Upper lobe of right lung (tissue), 1 donor: ENCODE results near the gene ANKRD50. TPM values are rescaled to one million over a fixed set of nuclear protein-coding genes. Genes with fewer than 3 reads are reported as not detected.

Experiments
- ATAC-seq: fragments of 200-7000 bp; cut with Tn5 transposase; one replicate; pipeline ENCODE4 v1.9.1; 2020; ENCODE audit warnings: mild to moderate bottlenecking, moderate library complexity
- DNase-seq: peaks from one replicate; pipeline ENCODE4 v3.0.0-alpha.2; 2020
- H3K27ac ChIP-seq: fragments of 200-600 bp; one replicate; pipeline ENCODE4 v1.8.0; 2022
- H3K27me3 ChIP-seq: fragments of 200-600 bp; one replicate; pipeline ENCODE4 v1.8.0; 2022; ENCODE audit warnings: mild to moderate bottlenecking
- H3K36me3 ChIP-seq: fragments of 200-600 bp; one replicate; pipeline ENCODE4 v1.8.0; 2022
- H3K4me1 ChIP-seq: fragments of 200-600 bp; one replicate; pipeline ENCODE4 v1.8.0; 2022
- H3K4me3 ChIP-seq: fragments of 200-600 bp; one replicate; pipeline ENCODE4 v1.8.0; 2022; ENCODE audit warnings: mild to moderate bottlenecking
- H3K9me3 ChIP-seq: fragments of 200-600 bp; one replicate; pipeline ENCODE4 v1.8.0; 2022
- intact Hi-C: fragments of 100-400 bp; cut with DNase I; formaldehyde crosslinking; loops from one replicate; pipeline ENCODE4 v1.11.0; 2022
- total RNA-seq: library from RNA; stranded (reverse); fragmentation: NEBNext Ultra II Directional; extraction: Animal tissue kit (Norgen Biotek cat#: 25700); gene quantifications from one replicate; pipeline ENCODE4 v1.2.1, GENCODE V29; 2021
- TF ChIP-seq, protein P1 (sequence below): fragments of 200-600 bp; IDR thresholded peaks from one replicate; pipeline ENCODE4 v1.8.0; 2022; ENCODE audit warnings: antibody characterized with exemption
- donor health status: DM: no; HTN: yes; CAD: no; lungs with severe emphysema.

Gene ANKRD50
- total RNA-seq, 1 donor from 2014 or later = 25.9 TPM

- Histone ChIP-seq H3K27me3 (no peaks in the 10 kb centered on the region), H3K9me3 (no peaks in the 10 kb centered on the region), H3K4me3 (no peak overlapping the region), H3K27ac (no peak overlapping the region), H3K4me1 (no peaks in the 10 kb centered on the region), H3K36me3 (peaks cover 38% of the 10 kb centered on the region)
- TF ChIP-seq, protein P1, sequence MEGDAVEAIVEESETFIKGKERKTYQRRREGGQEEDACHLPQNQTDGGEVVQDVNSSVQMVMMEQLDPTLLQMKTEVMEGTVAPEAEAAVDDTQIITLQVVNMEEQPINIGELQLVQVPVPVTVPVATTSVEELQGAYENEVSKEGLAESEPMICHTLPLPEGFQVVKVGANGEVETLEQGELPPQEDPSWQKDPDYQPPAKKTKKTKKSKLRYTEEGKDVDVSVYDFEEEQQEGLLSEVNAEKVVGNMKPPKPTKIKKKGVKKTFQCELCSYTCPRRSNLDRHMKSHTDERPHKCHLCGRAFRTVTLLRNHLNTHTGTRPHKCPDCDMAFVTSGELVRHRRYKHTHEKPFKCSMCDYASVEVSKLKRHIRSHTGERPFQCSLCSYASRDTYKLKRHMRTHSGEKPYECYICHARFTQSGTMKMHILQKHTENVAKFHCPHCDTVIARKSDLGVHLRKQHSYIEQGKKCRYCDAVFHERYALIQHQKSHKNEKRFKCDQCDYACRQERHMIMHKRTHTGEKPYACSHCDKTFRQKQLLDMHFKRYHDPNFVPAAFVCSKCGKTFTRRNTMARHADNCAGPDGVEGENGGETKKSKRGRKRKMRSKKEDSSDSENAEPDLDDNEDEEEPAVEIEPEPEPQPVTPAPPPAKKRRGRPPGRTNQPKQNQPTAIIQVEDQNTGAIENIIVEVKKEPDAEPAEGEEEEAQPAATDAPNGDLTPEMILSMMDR = no peak
- intact Hi-C loops = no loop called here
- DNase-seq (no peak), ATAC-seq (no peak)
These were observed 46.0 kb downstream of the ANKRD50 start for GRCh38 chr4:124666496-124666895.

- H3K36me3 ChIP-seq = no peaks in the 10 kb centered on the region
- ATAC-seq = no peak
- no peak overlapping the region for H3K4me3 ChIP-seq
- no peaks in the 10 kb centered on the region for H3K27me3 ChIP-seq
- TF ChIP-seq, protein P1 = no peak
- DNase-seq = no peak
- H3K4me1 ChIP-seq = no peaks in the 10 kb centered on the region
- intact Hi-C loops = no loop called here
- H3K9me3 ChIP-seq = no peaks in the 10 kb centered on the region
- no peak overlapping the region for H3K27ac ChIP-seq
These were observed 53.7 kb downstream of the ANKRD50 start for GRCh38 chr4:124658795-124659194.

GRCh38 chr4:124650614-124651013 is 61.9 kb downstream of the ANKRD50 start:
- H3K4me1 ChIP-seq = no peaks in the 10 kb centered on the region
- ATAC-seq (no peak), DNase-seq (no peak)
- no peaks in the 10 kb centered on the region for H3K27me3 ChIP-seq
- no peak overlapping the region for H3K4me3 ChIP-seq
- TF ChIP-seq, protein P1 = no peak
- no peaks in the 10 kb centered on the region for H3K9me3 ChIP-seq
- H3K27ac ChIP-seq = no peak overlapping the region
- intact Hi-C loops = no loop called here
- H3K36me3 ChIP-seq = no peaks in the 10 kb centered on the region

- no peaks in the 10 kb centered on the region for H3K4me1 ChIP-seq
- no peaks in the 10 kb centered on the region for H3K9me3 ChIP-seq
- DNase-seq = no peak
- no peaks in the 10 kb centered on the region for H3K27me3 ChIP-seq
- intact Hi-C loops = no loop called here
- TF ChIP-seq, protein P1 = no peak
- H3K4me3 ChIP-seq = no peak overlapping the region
- H3K27ac ChIP-seq = no peak overlapping the region
- no peak for ATAC-seq
- no peaks in the 10 kb centered on the region for H3K36me3 ChIP-seq
These were observed 64.9 kb downstream of the ANKRD50 start for GRCh38 chr4:124647599-124647998.

- TF ChIP-seq, protein P1 = no peak
- no peak for ATAC-seq
- intact Hi-C loops = no loop called here
- Histone ChIP-seq H3K4me1 (no peaks in the 10 kb centered on the region), H3K9me3 (no peaks in the 10 kb centered on the region), H3K36me3 (no peaks in the 10 kb centered on the region), H3K27me3 (no peaks in the 10 kb centered on the region), H3K4me3 (no peak overlapping the region), H3K27ac (no peak overlapping the region)
- DNase-seq = no peak
These were observed 67.9 kb downstream of the ANKRD50 start for GRCh38 chr4:124644621-124645020.

- H3K4me3 ChIP-seq = no peak overlapping the region
- H3K27me3 ChIP-seq = no peaks in the 10 kb centered on the region
- H3K4me1 ChIP-seq = no peaks in the 10 kb centered on the region
- no peaks in the 10 kb centered on the region for H3K9me3 ChIP-seq
- H3K36me3 ChIP-seq = no peaks in the 10 kb centered on the region
- ATAC-seq (no peak), DNase-seq (no peak)
- TF ChIP-seq, protein P1 = no peak
- intact Hi-C loops = no loop called here
- no peak overlapping the region for H3K27ac ChIP-seq
These were observed 69.7 kb downstream of the ANKRD50 start for GRCh38 chr4:124642846-124643245.
